CD4-positive, alpha-beta T cell treated with Interleukin-4 for 4 hours (primary cell): ENCODE measurements around the gene HOXA3.

ENCODE experiments used
- DNase-seq: peaks from one replicate; pipeline ENCODE4 v3.0.0-alpha.2; 2020

Gene HOXA3

GRCh38 chr7:27112955-27113949 is 39.1 kb downstream of the HOXA3 start:
- no peak for DNase-seq

GRCh38 chr7:27112361-27112760 is 40.0 kb downstream of the HOXA3 start:
- no peak for DNase-seq

- no peak for DNase-seq
Measured at GRCh38 chr7:27111751-27112277, 40.6 kb downstream of the HOXA3 start.

GRCh38 chr7:27111042-27111750 is 41.2 kb downstream of the HOXA3 start:
- DNase-seq = no peak

GRCh38 chr7:27110186-27111031 is 42.0 kb downstream of the HOXA3 start:
- no peak for DNase-seq

- DNase-seq = no peak
Measured at GRCh38 chr7:27109466-27110185, 42.8 kb downstream of the HOXA3 start.

- no peak for DNase-seq
Measured at GRCh38 chr7:27108390-27109127, 43.8 kb downstream of the HOXA3 start.

- DNase-seq = no peak
Measured at GRCh38 chr7:27107391-27108381, 44.7 kb downstream of the HOXA3 start.

GRCh38 chr7:27106901-27107240 is 45.5 kb downstream of the HOXA3 start:
- no peak for DNase-seq

GRCh38 chr7:27106181-27106900 is 46.0 kb downstream of the HOXA3 start:
- no peak for DNase-seq

GRCh38 chr7:27105301-27106031 is 46.9 kb downstream of the HOXA3 start:
- DNase-seq = no peak

GRCh38 chr7:27104341-27105058 is 47.9 kb downstream of the HOXA3 start:
- no peak for DNase-seq

GRCh38 chr7:27103489-27104226 is 48.7 kb downstream of the HOXA3 start:
- no peak for DNase-seq

GRCh38 chr7:27102581-27103442 is 49.6 kb downstream of the HOXA3 start, which contains the start of gene HOXA2:
HOXA2 (minus strand) TSS chr7:27102683; CDS start chr7:27102500, 183 bp downstream.
- DNase-seq = no peak

- no peak for DNase-seq
Measured at GRCh38 chr7:27101957-27102580, 50.3 kb downstream of the HOXA3 start.
